ENCODE data around the gene SRP54.

SRP54 gene

GRCh38 chr14:34981743-34982420 lies 910 bp upstream of the SRP54 start:
- Histone ChIP-seq H3K18ac (ENCODE audit: low read depth in 1 of 2, low read length in 2 of 2) (peak overlapping the region in 1 of 2 experiments; percentile 13), H2AFZ (ENCODE audit: low read depth, low read length) (peak overlapping the region; percentile 31), H3K23ac (ENCODE audit: low read length in 2 of 2) (no peak overlapping the region), H2BK120ac (ENCODE audit: low read depth, low read length) (no peak overlapping the region), H2BK15ac (ENCODE audit: low read depth, poor library complexity, severe bottlenecking) (no peak overlapping the region), H3K4me3 (ENCODE audit: insufficient read depth in 1 of 2, low read depth in 1 of 2, low read length in 2 of 2) (peak overlapping the region; percentile 77 to 86), H4K91ac (ENCODE audit: low read length) (no peak overlapping the region), H3K9ac (ENCODE audit: low read length) (peak overlapping the region; percentile 98), H3K9me3 (ENCODE audit: control insufficient read depth, low read length) (no peaks in the 10 kb centered on the region), H3K4me2 (ENCODE audit: low read length, poor library complexity, severe bottlenecking) (peak overlapping the region; percentile 76), H2AK5ac (ENCODE audit: low read length, severe bottlenecking) (no peak overlapping the region), H2BK12ac (ENCODE audit: low read length in 2 of 2) (no peak overlapping the region), H3K27me3 (ENCODE audit: control insufficient read depth in 1 of 2, insufficient read depth in 1 of 2, low read length in 2 of 2) (no peaks in the 10 kb centered on the region), H3K36me3 (ENCODE audit: control insufficient read depth in 1 of 2, insufficient read depth in 2 of 2, low read depth in 1 of 2, low read length in 2 of 2) (peaks cover 0 to 6% of the 10 kb centered on the region in 2 experiments), H3K27ac (ENCODE audit: low read length, poor library complexity, severe bottlenecking) (peak overlapping the region; percentile 54), H4K8ac (ENCODE audit: low read length) (no peak overlapping the region), H3K14ac (ENCODE audit: low read length in 2 of 2) (no peak overlapping the region), H2BK5ac (ENCODE audit: low read depth, low read length, poor library complexity, severe bottlenecking) (no peak overlapping the region), H3K79me1 (replicated peaks; ENCODE audit: low read length, poor library complexity, severe bottlenecking) (peaks cover 10% of the 10 kb centered on the region), H3K4me1 (ENCODE audit: control insufficient read depth, insufficient read depth, low read depth, low read length) (peaks cover 12% of the 10 kb centered on the region), H3K4ac (ENCODE audit: low read depth in 1 of 2, low read length in 2 of 2) (peak overlapping the region in 1 of 2 experiments; percentile 29)
- DNase-seq = peak; percentile 84
- under 1% methylated on average over 17 of the region's 17 CpGs for WGBS

GRCh38 chr14:34983148-34983760 lies 462 bp downstream of the SRP54 start:
- Histone ChIP-seq H4K91ac (ENCODE audit: low read length) (peak overlapping the region; percentile 52), H2BK12ac (ENCODE audit: low read length in 2 of 2) (no peak overlapping the region), H2BK15ac (ENCODE audit: low read depth, poor library complexity, severe bottlenecking) (no peak overlapping the region), H3K23ac (ENCODE audit: low read length in 2 of 2) (peak overlapping the region in 1 of 2 experiments; percentile 93), H4K8ac (ENCODE audit: low read length) (peak overlapping the region; percentile 66), H2BK120ac (ENCODE audit: low read depth, low read length) (no peak overlapping the region), H2BK5ac (ENCODE audit: low read depth, low read length, poor library complexity, severe bottlenecking) (peak overlapping the region; percentile 48), H3K14ac (ENCODE audit: low read length in 2 of 2) (peak overlapping the region in 1 of 2 experiments; percentile 86), H3K79me1 (replicated peaks; ENCODE audit: low read length, poor library complexity, severe bottlenecking) (peaks cover 6% of the 10 kb centered on the region), H2AFZ (ENCODE audit: low read depth, low read length) (no peak overlapping the region), H3K4ac (ENCODE audit: low read depth in 1 of 2, low read length in 2 of 2) (peak overlapping the region in 1 of 2 experiments; percentile 89), H3K36me3 (ENCODE audit: control insufficient read depth in 1 of 2, insufficient read depth in 2 of 2, low read depth in 1 of 2, low read length in 2 of 2) (peaks cover 0 to 6% of the 10 kb centered on the region in 2 experiments), H3K4me3 (ENCODE audit: insufficient read depth in 1 of 2, low read depth in 1 of 2, low read length in 2 of 2) (peak overlapping the region; percentile 77 to 86), H3K4me2 (ENCODE audit: low read length, poor library complexity, severe bottlenecking) (peak overlapping the region; percentile 70), H3K27ac (ENCODE audit: low read length, poor library complexity, severe bottlenecking) (peak overlapping the region; percentile 98), H3K4me1 (ENCODE audit: control insufficient read depth, insufficient read depth, low read depth, low read length) (peaks cover 12% of the 10 kb centered on the region), H3K27me3 (ENCODE audit: control insufficient read depth in 1 of 2, insufficient read depth in 1 of 2, low read length in 2 of 2) (no peaks in the 10 kb centered on the region), H2AK5ac (ENCODE audit: low read length, severe bottlenecking) (no peak overlapping the region), H3K9ac (ENCODE audit: low read length) (peak overlapping the region; percentile 98), H3K18ac (ENCODE audit: low read depth in 1 of 2, low read length in 2 of 2) (peak overlapping the region; percentile 52 to 82), H3K9me3 (ENCODE audit: control insufficient read depth, low read length) (no peaks in the 10 kb centered on the region)
- no peak for DNase-seq
- under 1% methylated on average over 23 of the region's 28 CpGs for WGBS

DNA sequence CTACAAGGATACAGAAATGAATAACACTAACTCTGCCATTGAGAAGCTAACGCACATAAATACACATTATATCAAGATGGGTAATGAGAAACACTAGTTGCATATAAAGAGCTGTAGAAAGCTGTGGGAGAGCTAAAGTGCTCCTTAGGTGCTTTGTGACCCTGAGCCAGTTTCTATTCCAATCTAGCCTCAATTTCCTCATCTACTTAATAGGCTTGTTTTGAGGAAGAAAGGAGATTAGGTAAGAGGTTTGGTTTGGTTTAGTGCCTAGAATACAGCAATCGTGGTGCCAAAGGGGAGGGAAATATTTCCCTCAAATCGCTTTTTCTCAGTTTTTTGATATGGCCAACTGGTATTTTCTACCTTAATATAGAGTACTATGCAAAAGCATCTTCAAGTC lies 994 bp downstream of the SRP54 start:
- H2BK120ac ChIP-seq (ENCODE audit: low read depth, low read length) = no peak overlapping the region
- WGBS = 100% methylated on average over 1 of the region's 3 CpGs

DNA sequence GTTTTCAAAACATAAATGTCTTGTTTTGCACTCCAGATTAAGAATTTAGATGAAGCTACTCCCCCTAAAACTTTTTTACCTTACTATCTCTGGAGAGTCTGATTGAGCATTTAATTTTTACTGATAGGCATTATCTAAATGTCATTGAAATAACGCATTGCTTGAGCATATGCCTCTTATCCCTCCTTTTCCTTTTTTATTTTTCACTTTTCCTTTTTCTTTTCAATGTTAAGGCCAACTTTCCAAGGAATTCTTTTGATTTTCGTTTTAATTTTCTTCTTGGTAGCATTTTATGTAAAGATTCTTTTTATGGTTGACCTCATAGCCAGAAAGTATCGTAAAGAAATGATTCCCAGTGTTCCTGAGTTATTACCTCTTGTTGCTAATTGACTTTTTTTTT lies 2.9 kb downstream of the SRP54 start:
- Histone ChIP-seq H2BK12ac (ENCODE audit: low read length in 2 of 2) (no peak overlapping the region), H2AK5ac (ENCODE audit: low read length, severe bottlenecking) (no peak overlapping the region), H3K79me1 (replicated peaks; ENCODE audit: low read length, poor library complexity, severe bottlenecking) (no peaks in the 10 kb centered on the region), H3K9me3 (ENCODE audit: control insufficient read depth, low read length) (no peaks in the 10 kb centered on the region), H3K18ac (ENCODE audit: low read depth in 1 of 2, low read length in 2 of 2) (no peak overlapping the region), H3K23ac (ENCODE audit: low read length in 2 of 2) (no peak overlapping the region), H2BK15ac (ENCODE audit: low read depth, poor library complexity, severe bottlenecking) (no peak overlapping the region), H3K4me2 (ENCODE audit: low read length, poor library complexity, severe bottlenecking) (no peak overlapping the region), H3K4me3 (ENCODE audit: insufficient read depth in 1 of 2, low read depth in 1 of 2, low read length in 2 of 2) (no peak overlapping the region), H2BK5ac (ENCODE audit: low read depth, low read length, poor library complexity, severe bottlenecking) (no peak overlapping the region), H3K27ac (ENCODE audit: low read length, poor library complexity, severe bottlenecking) (no peak overlapping the region), H4K91ac (ENCODE audit: low read length) (no peak overlapping the region), H3K27me3 (ENCODE audit: control insufficient read depth in 1 of 2, insufficient read depth in 1 of 2, low read length in 2 of 2) (no peaks in the 10 kb centered on the region), H3K4ac (ENCODE audit: low read depth in 1 of 2, low read length in 2 of 2) (no peak overlapping the region), H3K14ac (ENCODE audit: low read length in 2 of 2) (no peak overlapping the region), H3K36me3 (ENCODE audit: control insufficient read depth in 1 of 2, insufficient read depth in 2 of 2, low read depth in 1 of 2, low read length in 2 of 2) (peaks cover 0 to 6% of the 10 kb centered on the region in 2 experiments), H4K8ac (ENCODE audit: low read length) (no peak overlapping the region), H3K4me1 (ENCODE audit: control insufficient read depth, insufficient read depth, low read depth, low read length) (peaks cover 9% of the 10 kb centered on the region), H3K9ac (ENCODE audit: low read length) (no peak overlapping the region), H2AFZ (ENCODE audit: low read depth, low read length) (no peak overlapping the region), H2BK120ac (ENCODE audit: low read depth, low read length) (no peak overlapping the region)
- 96% methylated on average over 3 of the region's 3 CpGs for WGBS
- no peak for DNase-seq

More for the DNA sequence above, 994 bp downstream of the SRP54 start:
- H3K18ac ChIP-seq (ENCODE audit: low read depth in 1 of 2, low read length in 2 of 2) = no peak overlapping the region
- no peaks in the 10 kb centered on the region for H3K27me3 ChIP-seq (ENCODE audit: control insufficient read depth in 1 of 2, insufficient read depth in 1 of 2, low read length in 2 of 2)
- peak overlapping the region; percentile 98 for H3K9ac ChIP-seq (ENCODE audit: low read length)
- H3K23ac ChIP-seq (ENCODE audit: low read length in 2 of 2) = no peak overlapping the region
- H3K4me2 ChIP-seq (ENCODE audit: low read length, poor library complexity, severe bottlenecking) = peak overlapping the region; percentile 70
- H3K79me1 ChIP-seq (replicated peaks; ENCODE audit: low read length, poor library complexity, severe bottlenecking) = peaks cover 3% of the 10 kb centered on the region
- peaks cover 0 to 6% of the 10 kb centered on the region in 2 experiments for H3K36me3 ChIP-seq (ENCODE audit: control insufficient read depth in 1 of 2, insufficient read depth in 2 of 2, low read depth in 1 of 2, low read length in 2 of 2)
- H2BK12ac ChIP-seq (ENCODE audit: low read length in 2 of 2) = no peak overlapping the region
- H4K8ac ChIP-seq (ENCODE audit: low read length) = no peak overlapping the region
- H4K91ac ChIP-seq (ENCODE audit: low read length) = no peak overlapping the region
- DNase-seq = peak; percentile 9
- no peak overlapping the region for H2BK5ac ChIP-seq (ENCODE audit: low read depth, low read length, poor library complexity, severe bottlenecking)
- H3K27ac ChIP-seq (ENCODE audit: low read length, poor library complexity, severe bottlenecking) = no peak overlapping the region
- H3K4me1 ChIP-seq (ENCODE audit: control insufficient read depth, insufficient read depth, low read depth, low read length) = peaks cover 12% of the 10 kb centered on the region
- peak overlapping the region in 1 of 2 experiments; percentile 86 for H3K4me3 ChIP-seq (ENCODE audit: insufficient read depth in 1 of 2, low read depth in 1 of 2, low read length in 2 of 2)
- H2BK15ac ChIP-seq (ENCODE audit: low read depth, poor library complexity, severe bottlenecking) = no peak overlapping the region
- no peak overlapping the region for H2AFZ ChIP-seq (ENCODE audit: low read depth, low read length)
- no peak overlapping the region for H2AK5ac ChIP-seq (ENCODE audit: low read length, severe bottlenecking)
- H3K4ac ChIP-seq (ENCODE audit: low read depth in 1 of 2, low read length in 2 of 2) = no peak overlapping the region
- no peaks in the 10 kb centered on the region for H3K9me3 ChIP-seq (ENCODE audit: control insufficient read depth, low read length)
- H3K14ac ChIP-seq (ENCODE audit: low read length in 2 of 2) = no peak overlapping the region

Measured in mesenchymal stem cell (in vitro differentiated cells and primary cell).